Fibroblast of lung (primary cell): ENCODE measurements around the gene GBF1. TPM values are rescaled to one million over a fixed set of nuclear protein-coding genes. Genes with fewer than 3 reads are reported as not detected.

Source experiments
- DNase-seq, 2 donors: peaks; one replicate each; pipeline versions ENCODE4 v3.0.0 to v3.0.0-alpha.2; 2010; ENCODE audit warnings: low read depth in 2 of 2
- H2AFZ ChIP-seq: 2 replicates; pipeline ENCODE4 v1.5.1; 2012; ENCODE audit warnings: low read length, control low read depth, inconsistent platforms
- H3K27ac ChIP-seq: 2 replicates; pipeline ENCODE4 v1.5.1; 2011; ENCODE audit warnings: low read length, control low read depth; ENCODE audit not compliant: insufficient read depth
- H3K27me3 ChIP-seq: 2 replicates; pipeline ENCODE4 v1.5.1; 2011; ENCODE audit warnings: mild to moderate bottlenecking, low read length; ENCODE audit not compliant: control insufficient read depth, insufficient read depth
- H3K36me3 ChIP-seq: 2 replicates; pipeline ENCODE4 v1.5.1; 2011; ENCODE audit warnings: low read length; ENCODE audit not compliant: control insufficient read depth, insufficient read depth
- H3K4me1 ChIP-seq: 2 replicates; pipeline ENCODE4 v1.5.1; 2011; ENCODE audit warnings: low read length; ENCODE audit not compliant: control insufficient read depth, insufficient read depth; ENCODE audit errors: extremely low read depth
- H3K4me2 ChIP-seq: 2 replicates; pipeline ENCODE4 v1.5.1; 2011; ENCODE audit warnings: low read length, control low read depth; ENCODE audit not compliant: insufficient read depth; ENCODE audit errors: extremely low read depth
- H3K4me3 ChIP-seq, 4 experiments: fragments of 200-600 bp in 1 of 4; sonication (generic) in 1 of 4; replicated peaks in 1 of 4; 2 replicates each; pipeline ENCODE4 v1.5.1; 2011 to 2016; ENCODE audit warnings: low read length in 4 of 4, low read depth in 3 of 4, mild to moderate bottlenecking in 3 of 4, control low read depth in 2 of 4, inconsistent platforms in 1 of 4, mixed read lengths in 1 of 4; ENCODE audit not compliant: insufficient read depth in 1 of 4; ENCODE audit errors: control extremely low read depth in 1 of 4
- H3K79me2 ChIP-seq: 2 replicates; pipeline ENCODE4 v1.5.1; 2012; ENCODE audit warnings: mild to moderate bottlenecking, low read length, inconsistent platforms; ENCODE audit not compliant: control insufficient read depth, insufficient read depth
- H3K9ac ChIP-seq: 2 replicates; pipeline ENCODE4 v1.5.1; 2011; ENCODE audit warnings: mild to moderate bottlenecking, low read length, control low read depth; ENCODE audit not compliant: insufficient read depth
- H3K9me3 ChIP-seq: 2 replicates; pipeline ENCODE4 v1.5.1; 2012; ENCODE audit warnings: low read depth, low read length; ENCODE audit not compliant: control insufficient read depth, insufficient read depth
- H4K20me1 ChIP-seq: 2 replicates; pipeline ENCODE4 v1.5.1; 2011; ENCODE audit warnings: low read length; ENCODE audit not compliant: control insufficient read depth, insufficient read depth; ENCODE audit errors: extremely low read depth
- EZH2 ChIP-seq: IDR thresholded peaks from 2 replicates; pipeline ENCODE4 v1.5.1; 2012; ENCODE audit warnings: low read length, control low read depth, mild to moderate bottlenecking; ENCODE audit errors: missing control alignments
- polyA plus RNA-seq, 2 donors: library from polyadenylated mRNA; depleted of rRNA in 1 of 2; stranded (reverse) in 1 of 2; unstranded in 1 of 2; fragments of >200 nt; gene quantifications; 2 replicates each; pipeline ENCODE4 v1.2.1, GENCODE V29; 2011 to 2012; ENCODE audit warnings: missing spikeins in 1 of 2
- total RNA-seq: library from RNA; depleted of rRNA; stranded (reverse); fragments of >200 nt; gene quantifications from 2 replicates; pipeline ENCODE4 v1.2.1, GENCODE V29; 2014
- TF ChIP-seq, protein P1 (sequence below), 2 donors: IDR thresholded peaks in 1 of 2; conservative IDR thresholded peaks in 1 of 2; 1 replicate in 1 of 2; 2 replicates in 1 of 2; pipeline ENCODE4 v1.5.1; 2011 to 2012; ENCODE audit warnings: low read length in 2 of 2, control low read depth in 1 of 2, inconsistent platforms in 1 of 2, low read depth in 1 of 2, mild to moderate bottlenecking in 1 of 2

GBF1 gene
- total and polyA plus RNA-seq, 2 donors (not counting 1 experiment from before 2014, with no cell fraction given), result 24.1 to 24.6 TPM

DNA sequence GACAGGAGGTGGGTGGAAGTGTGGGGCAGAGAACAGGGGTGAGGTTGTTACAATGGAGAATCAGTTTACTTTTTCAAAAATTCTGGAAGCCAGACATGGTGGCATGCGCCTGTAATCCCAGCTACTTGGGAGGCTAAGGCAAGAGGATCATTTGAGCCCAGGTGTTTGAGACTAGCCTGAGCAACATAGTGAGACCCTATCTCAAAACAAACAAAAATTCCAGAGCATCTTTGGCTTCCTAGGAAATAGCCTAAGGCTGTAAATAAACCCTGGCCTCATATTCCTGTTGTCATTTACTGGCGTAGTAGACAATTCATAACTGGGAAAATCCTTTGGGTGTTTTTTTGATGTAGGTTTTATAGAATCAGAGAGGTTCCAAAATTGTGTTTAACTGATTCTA lies 44.0 kb downstream of the GBF1 start:
- peaks cover 42% of the 10 kb centered on the region for H3K79me2 ChIP-seq
- no peak overlapping the region for H3K27ac ChIP-seq
- H3K4me3 ChIP-seq, result no peak overlapping the region
- no peaks in the 10 kb centered on the region for H3K27me3 ChIP-seq
- H2AFZ ChIP-seq, result no peak overlapping the region
- no peaks in the 10 kb centered on the region for H3K36me3 ChIP-seq
- no peak overlapping the region for H3K9ac ChIP-seq
- no peaks in the 10 kb centered on the region for H3K4me1 ChIP-seq
- H4K20me1 ChIP-seq, result peaks cover 5% of the 10 kb centered on the region
- no peaks in the 10 kb centered on the region for H3K9me3 ChIP-seq
- H3K4me2 ChIP-seq, result no peak overlapping the region
- TF ChIP-seq EZH2, result no peak
- TF ChIP-seq, protein P1, sequence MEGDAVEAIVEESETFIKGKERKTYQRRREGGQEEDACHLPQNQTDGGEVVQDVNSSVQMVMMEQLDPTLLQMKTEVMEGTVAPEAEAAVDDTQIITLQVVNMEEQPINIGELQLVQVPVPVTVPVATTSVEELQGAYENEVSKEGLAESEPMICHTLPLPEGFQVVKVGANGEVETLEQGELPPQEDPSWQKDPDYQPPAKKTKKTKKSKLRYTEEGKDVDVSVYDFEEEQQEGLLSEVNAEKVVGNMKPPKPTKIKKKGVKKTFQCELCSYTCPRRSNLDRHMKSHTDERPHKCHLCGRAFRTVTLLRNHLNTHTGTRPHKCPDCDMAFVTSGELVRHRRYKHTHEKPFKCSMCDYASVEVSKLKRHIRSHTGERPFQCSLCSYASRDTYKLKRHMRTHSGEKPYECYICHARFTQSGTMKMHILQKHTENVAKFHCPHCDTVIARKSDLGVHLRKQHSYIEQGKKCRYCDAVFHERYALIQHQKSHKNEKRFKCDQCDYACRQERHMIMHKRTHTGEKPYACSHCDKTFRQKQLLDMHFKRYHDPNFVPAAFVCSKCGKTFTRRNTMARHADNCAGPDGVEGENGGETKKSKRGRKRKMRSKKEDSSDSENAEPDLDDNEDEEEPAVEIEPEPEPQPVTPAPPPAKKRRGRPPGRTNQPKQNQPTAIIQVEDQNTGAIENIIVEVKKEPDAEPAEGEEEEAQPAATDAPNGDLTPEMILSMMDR (conservative IDR thresholded peaks at IDR 0.05 in 1 of 2, IDR thresholded peaks at IDR 0.05 in 1 of 2; ENCODE audit: low read depth in 1 of 2, low read length in 2 of 2), result no peak
- DNase-seq, result no peak

- Histone ChIP-seq H4K20me1 (peaks cover 3% of the 10 kb centered on the region), H3K79me2 (peaks cover 37% of the 10 kb centered on the region)
Observed at GRCh38 chr10:102289840-102290239, 44.5 kb downstream of the GBF1 start.

DNA sequence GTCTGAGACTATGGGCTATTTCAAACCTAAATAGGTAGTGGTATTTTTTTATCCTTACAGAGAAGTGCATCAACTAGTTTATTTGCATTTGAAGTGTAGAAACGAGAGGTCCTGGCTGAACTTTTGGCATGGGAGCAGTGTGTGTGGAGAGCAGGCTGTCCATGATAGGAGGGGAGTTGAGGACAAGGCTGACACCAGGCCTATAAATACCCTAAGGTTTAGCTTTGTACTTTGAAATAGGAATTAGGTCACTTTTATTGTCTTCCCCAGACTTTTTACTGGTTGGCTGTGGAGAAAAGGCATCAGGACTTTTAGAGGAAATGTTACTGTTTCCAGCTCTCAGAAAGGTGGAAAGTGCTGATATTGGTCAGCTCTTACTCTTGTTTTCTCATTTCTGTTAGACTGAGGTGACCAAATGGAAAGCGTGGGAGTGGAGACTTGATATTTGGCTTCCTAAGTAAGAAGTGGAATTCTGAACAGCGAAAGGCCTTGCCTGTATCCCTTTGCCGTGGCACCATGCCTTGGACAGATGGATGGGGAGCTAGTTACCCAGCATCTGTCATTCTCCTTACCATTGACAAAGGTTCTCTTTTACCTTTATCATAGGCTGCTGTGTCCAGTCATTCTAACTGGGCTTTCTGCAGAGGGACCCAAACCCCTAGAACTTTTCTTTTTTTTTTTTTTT lies 46.0 kb downstream of the GBF1 start:
- Histone ChIP-seq H3K79me2 (peaks cover 36% of the 10 kb centered on the region), H3K9ac (no peak overlapping the region), H4K20me1 (peaks cover 3% of the 10 kb centered on the region), H3K27ac (no peak overlapping the region), H3K36me3 (no peaks in the 10 kb centered on the region), H2AFZ (no peak overlapping the region), H3K9me3 (no peaks in the 10 kb centered on the region), H3K27me3 (no peaks in the 10 kb centered on the region), H3K4me3 (no peak overlapping the region), H3K4me2 (no peak overlapping the region), H3K4me1 (no peaks in the 10 kb centered on the region)
- TF ChIP-seq, protein P1 (conservative IDR thresholded peaks at IDR 0.05 in 1 of 2, IDR thresholded peaks at IDR 0.05 in 1 of 2; ENCODE audit: low read depth in 1 of 2, low read length in 2 of 2), result no peak
- no peak for TF ChIP-seq EZH2
- DNase-seq, result no peak

More at GRCh38 chr10:102289840-102290239, 44.5 kb downstream of the GBF1 start:
- no peak for TF ChIP-seq EZH2
- TF ChIP-seq, protein P1 (conservative IDR thresholded peaks at IDR 0.05 in 1 of 2, IDR thresholded peaks at IDR 0.05 in 1 of 2; ENCODE audit: low read depth in 1 of 2, low read length in 2 of 2), result no peak
- DNase-seq, result no peak
- no peak overlapping the region for H3K27ac ChIP-seq
- H2AFZ ChIP-seq, result no peak overlapping the region
- no peak overlapping the region for H3K4me3 ChIP-seq
- H3K9ac ChIP-seq, result no peak overlapping the region
- no peak overlapping the region for H3K4me2 ChIP-seq
- H3K9me3 ChIP-seq, result no peaks in the 10 kb centered on the region
- H3K27me3 ChIP-seq, result no peaks in the 10 kb centered on the region
- H3K4me1 ChIP-seq, result no peaks in the 10 kb centered on the region
- no peaks in the 10 kb centered on the region for H3K36me3 ChIP-seq
